HS-5 (cell line): ENCODE measurements around the gene DPEP3.

Experiments
- DNase-seq: peaks from one replicate; pipeline ENCODE4 v3.0.0-alpha.2; 2012; ENCODE audit warnings: low read depth

The DPEP3 gene

DNA sequence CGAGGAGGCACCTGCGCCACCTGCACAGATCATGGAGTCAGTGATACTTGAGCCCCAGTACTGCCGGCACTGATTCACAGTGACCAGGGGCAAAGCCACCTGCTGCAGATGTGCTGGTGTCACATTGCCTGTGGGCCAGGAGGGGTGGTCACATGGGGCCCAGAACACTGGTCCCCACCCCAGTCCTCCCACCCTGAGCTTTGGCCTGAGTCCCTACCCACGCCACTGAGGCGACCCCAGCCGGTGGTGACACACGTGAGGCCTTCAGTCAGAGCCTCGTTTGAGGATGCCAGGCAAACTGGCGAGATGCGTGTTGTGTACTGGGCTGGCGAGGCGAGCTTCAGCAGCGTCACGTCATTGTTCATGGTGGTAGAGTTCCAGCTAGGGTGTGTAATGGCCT, 50.1 kb downstream of the DPEP3 start:
- no peak for DNase-seq

- no peak for DNase-seq
Observed at GRCh38 chr16:67928561-67929364, 51.5 kb downstream of the DPEP3 start.

DNA sequence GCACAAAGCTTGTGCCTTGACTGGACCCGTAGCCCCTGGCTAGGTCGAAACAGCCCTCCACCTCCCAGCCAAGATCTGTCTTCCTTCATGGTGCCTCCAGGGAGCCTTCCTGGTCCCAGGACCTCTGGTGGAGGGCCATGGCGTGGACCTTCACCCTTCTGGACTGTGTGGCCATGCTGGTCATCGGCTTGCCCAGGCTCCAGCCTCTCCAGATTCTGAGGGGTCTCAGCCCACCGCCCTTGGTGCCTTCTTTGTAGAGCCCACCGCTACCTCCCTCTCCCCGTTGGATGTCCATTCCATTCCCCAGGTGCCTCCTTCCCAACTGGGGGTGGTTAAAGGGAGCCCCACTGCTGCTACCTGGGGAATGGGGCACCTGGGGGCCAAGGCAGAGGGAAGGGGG, 52.2 kb downstream of the DPEP3 start:
- DNase-seq: no peak

DNA sequence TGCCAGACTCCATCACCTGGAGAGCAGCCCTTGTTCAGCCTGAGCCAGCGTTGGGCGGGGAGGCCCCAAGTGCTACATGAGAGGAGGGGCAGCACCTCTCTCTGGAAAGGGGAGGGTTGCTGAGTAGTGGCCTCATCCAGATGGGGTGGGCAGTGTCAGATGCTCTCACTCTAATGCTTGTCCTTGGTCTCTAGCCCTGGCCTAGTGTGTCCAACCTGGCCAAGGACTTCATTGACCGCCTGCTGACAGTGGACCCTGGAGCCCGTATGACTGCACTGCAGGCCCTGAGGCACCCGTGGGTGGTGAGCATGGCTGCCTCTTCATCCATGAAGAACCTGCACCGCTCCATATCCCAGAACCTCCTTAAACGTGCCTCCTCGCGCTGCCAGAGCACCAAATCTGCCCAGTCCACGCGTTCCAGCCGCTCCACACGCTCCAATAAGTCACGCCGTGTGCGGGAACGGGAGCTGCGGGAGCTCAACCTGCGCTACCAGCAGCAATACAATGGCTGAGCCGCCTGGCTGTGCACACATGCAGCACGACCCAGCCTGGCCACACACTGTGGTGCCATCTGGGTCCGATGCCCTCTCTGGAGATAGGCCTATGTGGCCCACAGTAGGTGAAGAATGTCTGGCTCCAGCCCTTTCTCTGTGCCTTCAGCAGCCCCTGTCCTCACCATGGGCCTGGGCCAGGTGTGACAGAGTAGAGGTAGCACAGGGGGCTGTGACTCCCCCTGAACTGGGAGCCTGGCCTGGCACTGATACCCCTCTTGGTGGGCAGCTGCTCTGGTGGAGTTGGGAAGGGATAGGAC, 53.0 kb downstream of the DPEP3 start:
- no peak for DNase-seq

- no peak for DNase-seq
Observed at GRCh38 chr16:67926181-67926750, 54.0 kb downstream of the DPEP3 start.
